NCI-H82 treated with DMSO at 0.1 percent for 48 hours (cell line): ENCODE results near the gene NACAD.

ENCODE experiments used
- DNase-seq: peaks from one replicate; lab custom pipeline; 2025; ENCODE audit not compliant: unreplicated experiment; lab: John Stamatoyannopoulos, UW

Gene NACAD

GRCh38 chr7:45076946-45077345, 11.8 kb downstream of the NACAD start:
- no peak for DNase-seq

GRCh38 chr7:45075871-45076796, 12.6 kb downstream of the NACAD start:
- no peak for DNase-seq

GRCh38 chr7:45075355-45075644, 13.5 kb downstream of the NACAD start:
- DNase-seq, result no peak

GRCh38 chr7:45074528-45075354, 14.0 kb downstream of the NACAD start:
- DNase-seq, result no peak

GRCh38 chr7:45073786-45074527, 14.8 kb downstream of the NACAD start:
- DNase-seq, result no peak

GRCh38 chr7:45073031-45073785, 15.6 kb downstream of the NACAD start:
- DNase-seq, result no peak

GRCh38 chr7:45072131-45073030, 16.4 kb downstream of the NACAD start:
- DNase-seq, result no peak

GRCh38 chr7:45071528-45071927, 17.2 kb downstream of the NACAD start:
- no peak for DNase-seq

GRCh38 chr7:45070254-45070642, 18.5 kb downstream of the NACAD start:
- DNase-seq, result no peak

- no peak for DNase-seq
These were observed 19.1 kb downstream of the NACAD start for GRCh38 chr7:45069444-45070253.

- DNase-seq, result no peak
These were observed 20.3 kb downstream of the NACAD start for GRCh38 chr7:45068236-45069023.

GRCh38 chr7:45067582-45067981, 21.2 kb downstream of the NACAD start:
- no peak for DNase-seq

- no peak for DNase-seq
These were observed 22.4 kb downstream of the NACAD start for GRCh38 chr7:45066409-45066808.

- no peak for DNase-seq
These were observed 23.5 kb downstream of the NACAD start for GRCh38 chr7:45065031-45065995.

- no peak for DNase-seq
These were observed 24.6 kb downstream of the NACAD start for GRCh38 chr7:45064047-45064725.

- DNase-seq, result no peak
These were observed 26.9 kb downstream of the NACAD start for GRCh38 chr7:45061806-45062425.
